ENCODE results near the gene HNRNPUL1. TPM values are rescaled to one million over a fixed set of nuclear protein-coding genes. Genes with fewer than 3 reads are reported as not detected.

Gene HNRNPUL1
- total and polyA plus RNA-seq, 11 donors: 64.2 to 138 (median 114) TPM

GRCh38 chr19:41305927-41306793 lies 42.0 kb downstream of the HNRNPUL1 start:
- Histone ChIP-seq H3K36me3 (peaks cover 2 to 69% (median 67%) of the 10 kb centered on the region in 9 donors), H3K4me3 (peak overlapping the region in 1 of 12 donors; percentile 8), H3K4me1 (peaks cover 5 to 81% (median 31%) of the 10 kb centered on the region in 12 donors), H3K9me3 (no peaks in the 10 kb centered on the region), H3K27me3 (no peaks in the 10 kb centered on the region), H3K27ac (peak overlapping the region in 4 of 12 donors; percentile 7 to 98 (median 20))
- 74 to 81% (median 77%) methylated on average over 11 to 13 of the region's 13 CpGs for WGBS, 4 donors
- ATAC-seq: no peak
- DNase-seq: no peak
- intact Hi-C loops (cut with DNase I): loop anchor here in 7 of 10 donors (2.0 to 10.0 kb wide), 10 partner anchors 39 to 329 kb away; partner anchors contain the start of genes DMAC2 (in 2 of the 7) and TGFB1 (in 1 of the 7)
- TF ChIP-seq CTCF (IDR thresholded peaks at IDR 0.05) (no peak), POLR2A (IDR thresholded peaks at IDR 0.05) (no peak)

GRCh38 chr19:41307090-41307875 lies 43.1 kb downstream of the HNRNPUL1 start:
- Histone ChIP-seq H3K9me3 (no peaks in the 10 kb centered on the region), H3K4me3 (peak overlapping the region in 1 of 12 donors; percentile 15), H3K27ac (peak overlapping the region in 9 of 12 donors; percentile 90 to 99 (median 96)), H3K36me3 (peaks cover 2 to 62% (median 59%) of the 10 kb centered on the region in 9 donors), H3K4me1 (peaks cover 6 to 81% (median 38%) of the 10 kb centered on the region in 12 donors), H3K27me3 (no peaks in the 10 kb centered on the region)
- ATAC-seq (no peak), DNase-seq (no peak)
- no peak for TF ChIP-seq POLR2A (IDR thresholded peaks at IDR 0.05)
- no peak for TF ChIP-seq CTCF (IDR thresholded peaks at IDR 0.05)
- intact Hi-C loops (cut with DNase I): loop anchor here in 7 of 10 donors (2.0 to 10.0 kb wide), 10 partner anchors 40 to 330 kb away; partner anchors contain the start of genes DMAC2 (in 2 of the 7) and TGFB1 (in 1 of the 7)
- 65 to 72% (median 69%) methylated on average over 8 of the region's 8 CpGs for WGBS, 4 donors

GRCh38 chr19:41307954-41308449 lies 43.8 kb downstream of the HNRNPUL1 start:
- Histone ChIP-seq H3K9me3 (no peaks in the 10 kb centered on the region), H3K27me3 (no peaks in the 10 kb centered on the region), H3K4me3 (peak overlapping the region in 1 of 12 donors; percentile 15), H3K36me3 (peaks cover 2 to 62% (median 59%) of the 10 kb centered on the region in 9 donors), H3K27ac (peak overlapping the region in 10 of 12 donors; percentile 90 to 99 (median 96)), H3K4me1 (peaks cover 6 to 78% (median 38%) of the 10 kb centered on the region in 12 donors)
- no peak for DNase-seq
- peak in 2 of 4 donors; percentile 1 to 3 for ATAC-seq
- intact Hi-C loops (cut with DNase I): loop anchor here (1.0 to 10.0 kb wide), 13 partner anchors 41 to 331 kb away; partner anchors contain the start of genes DMAC2 (in 2 of the 10), HNRNPUL1 (in 1 of the 10) and TGFB1 (in 1 of the 10)
- TF ChIP-seq CTCF (IDR thresholded peaks at IDR 0.05) (no peak), POLR2A (IDR thresholded peaks at IDR 0.05) (no peak)
- 26 to 34% (median 33%) methylated on average over 4 of the region's 4 CpGs for WGBS, 4 donors
